Measurements from ENCODE around the gene TCTN3.
"Not testable (repeated sequence)": the region's sequence is repeated elsewhere in the genome, so short reads cannot be mapped to it uniquely, and the experiment has no call there.

Gene TCTN3

GRCh38 chr10:95694665-95695064 lies 938 bp upstream of the TCTN3 start:
- in situ Hi-C loops (cut with HindIII; ENCODE audit: low pct_ligation_motif_present, low pct_unique_long_range_greater_than_20kb, low sequenced_read_pairs), result no loop called here
- no peak for DNase-seq

- in situ Hi-C loops (cut with HindIII; ENCODE audit: low pct_ligation_motif_present, low pct_unique_long_range_greater_than_20kb, low sequenced_read_pairs), result no loop called here
- DNase-seq, result no peak
Measured at GRCh38 chr10:95693071-95693667, 558 bp downstream of the TCTN3 start.

- in situ Hi-C loops (cut with HindIII; ENCODE audit: low pct_ligation_motif_present, low pct_unique_long_range_greater_than_20kb, low sequenced_read_pairs), result no loop called here
- DNase-seq, result no peak
Measured at GRCh38 chr10:95691281-95691680, 2.4 kb downstream of the TCTN3 start.

GRCh38 chr10:95688648-95689047 lies 5.1 kb downstream of the TCTN3 start:
- in situ Hi-C loops (cut with HindIII; ENCODE audit: low pct_ligation_motif_present, low pct_unique_long_range_greater_than_20kb, low sequenced_read_pairs), result no loop called here
- DNase-seq, result no peak

- no peak for DNase-seq
- in situ Hi-C loops (cut with HindIII; ENCODE audit: low pct_ligation_motif_present, low pct_unique_long_range_greater_than_20kb, low sequenced_read_pairs), result no loop called here
Measured at GRCh38 chr10:95683966-95684365, 9.8 kb downstream of the TCTN3 start.

GRCh38 chr10:95675403-95676116 lies 18.2 kb downstream of the TCTN3 start:
- no peak for DNase-seq
- in situ Hi-C loops (cut with HindIII; ENCODE audit: low pct_ligation_motif_present, low pct_unique_long_range_greater_than_20kb, low sequenced_read_pairs), result no loop called here

GRCh38 chr10:95674643-95675042 lies 19.1 kb downstream of the TCTN3 start:
- no peak for DNase-seq
- in situ Hi-C loops (cut with HindIII; ENCODE audit: low pct_ligation_motif_present, low pct_unique_long_range_greater_than_20kb, low sequenced_read_pairs), result no loop called here

- DNase-seq; in situ Hi-C loops (cut with HindIII; ENCODE audit: low pct_ligation_motif_present, low pct_unique_long_range_greater_than_20kb, low sequenced_read_pairs): not testable (repeated sequence)
Measured at GRCh38 chr10:95672641-95673040, 21.1 kb downstream of the TCTN3 start.

GRCh38 chr10:95664543-95664942 lies 29.2 kb downstream of the TCTN3 start:
- DNase-seq, result no peak
- in situ Hi-C loops (cut with HindIII; ENCODE audit: low pct_ligation_motif_present, low pct_unique_long_range_greater_than_20kb, low sequenced_read_pairs), result no loop called here

GRCh38 chr10:95663496-95663895 lies 30.2 kb downstream of the TCTN3 start:
- in situ Hi-C loops (cut with HindIII; ENCODE audit: low pct_ligation_motif_present, low pct_unique_long_range_greater_than_20kb, low sequenced_read_pairs), result no loop called here
- DNase-seq, result no peak

- in situ Hi-C loops (cut with HindIII; ENCODE audit: low pct_ligation_motif_present, low pct_unique_long_range_greater_than_20kb, low sequenced_read_pairs), result no loop called here
- no peak for DNase-seq
Measured at GRCh38 chr10:95661818-95662217, 31.9 kb downstream of the TCTN3 start.

GRCh38 chr10:95660283-95660682 lies 33.4 kb downstream of the TCTN3 start:
- peak; percentile 77 for DNase-seq
- in situ Hi-C loops (cut with HindIII; ENCODE audit: low pct_ligation_motif_present, low pct_unique_long_range_greater_than_20kb, low sequenced_read_pairs), result no loop called here

- in situ Hi-C loops (cut with HindIII; ENCODE audit: low pct_ligation_motif_present, low pct_unique_long_range_greater_than_20kb, low sequenced_read_pairs), result no loop called here
- DNase-seq, result no peak
Measured at GRCh38 chr10:95657250-95657649, 36.5 kb downstream of the TCTN3 start.

GRCh38 chr10:95656291-95657164 lies 37.2 kb downstream of the TCTN3 start, which contains the start of gene ALDH18A1:
TSS of gene ALDH18A1 (minus strand) at chr10:95656711. CDS start at chr10:95653377, 3,334 bp downstream.
- in situ Hi-C loops (cut with HindIII; ENCODE audit: low pct_ligation_motif_present, low pct_unique_long_range_greater_than_20kb, low sequenced_read_pairs), result no loop called here
- DNase-seq, result peak; percentile 91

GRCh38 chr10:95655571-95656290 lies 38.0 kb downstream of the TCTN3 start:
- in situ Hi-C loops (cut with HindIII; ENCODE audit: low pct_ligation_motif_present, low pct_unique_long_range_greater_than_20kb, low sequenced_read_pairs), result no loop called here
- peak; percentile 21 for DNase-seq

- in situ Hi-C loops (cut with HindIII; ENCODE audit: low pct_ligation_motif_present, low pct_unique_long_range_greater_than_20kb, low sequenced_read_pairs), result no loop called here
- no peak for DNase-seq
Measured at GRCh38 chr10:95653895-95654294, 39.8 kb downstream of the TCTN3 start.

- DNase-seq, result no peak
- in situ Hi-C loops (cut with HindIII; ENCODE audit: low pct_ligation_motif_present, low pct_unique_long_range_greater_than_20kb, low sequenced_read_pairs), result no loop called here
Measured at GRCh38 chr10:95651346-95652060, 42.2 kb downstream of the TCTN3 start.

- in situ Hi-C loops (cut with HindIII; ENCODE audit: low pct_ligation_motif_present, low pct_unique_long_range_greater_than_20kb, low sequenced_read_pairs), result no loop called here
- no peak for DNase-seq
Measured at GRCh38 chr10:95650232-95650631, 43.5 kb downstream of the TCTN3 start.
